HEK293 (cell line): ENCODE measurements around the gene NRP2.

Experiments used
- CTCF ChIA-PET: fragments of 350-600 bp; formaldehyde crosslinking; extraction: SDS; loops from one replicate; lab custom pipeline; 2021; ENCODE audit warnings: antibody characterized with exemption; lab: Yijun Ruan, JAX
- POLR2A ChIA-PET: fragments of 300-600 bp; formaldehyde crosslinking; extraction: SDS; loops from one replicate; lab custom pipeline; 2020; ENCODE audit warnings: antibody characterized with exemption, inconsistent platforms; lab: Yijun Ruan, JAX
- H3K27ac ChIP-seq: fragments of 200-500 bp; sonication (Bioruptor generic); 2 replicates; pipeline ENCODE4 v1.5.1; 2014; ENCODE audit warnings: low read depth, low read length, control low read depth, inconsistent platforms; ENCODE audit errors: extremely low read depth
- H3K36me3 ChIP-seq, 2 experiments: fragments of 200-500 bp in 1 of 2; sonication (Bioruptor generic) in 1 of 2; 1 replicate in 1 of 2; 2 replicates in 1 of 2; pipeline ENCODE4 v1.5.1; 2014 to 2017; ENCODE audit warnings: inconsistent platforms in 2 of 2, low read length in 2 of 2; ENCODE audit not compliant: control insufficient read depth in 2 of 2, insufficient read depth in 1 of 2
- H3K4me1 ChIP-seq: fragments of 200-500 bp; sonication (Bioruptor generic); 2 replicates; pipeline ENCODE4 v1.5.1; 2014; ENCODE audit warnings: mild to moderate bottlenecking, low read length, inconsistent platforms; ENCODE audit not compliant: control insufficient read depth, insufficient read depth
- H3K4me3 ChIP-seq: 2 replicates; pipeline ENCODE4 v1.5.1; 2011; ENCODE audit warnings: low read depth, mild to moderate bottlenecking, control low read depth, low read length, moderate library complexity
- H3K9me3 ChIP-seq: fragments of 200-500 bp; sonication (Bioruptor generic); 2 replicates; pipeline ENCODE4 v1.5.1; 2014; ENCODE audit warnings: low read depth, low read length, inconsistent platforms; ENCODE audit not compliant: control insufficient read depth, insufficient read depth
- BCL11A ChIP-seq: fragments of 450-650 bp; formaldehyde crosslinking; IDR thresholded peaks from 2 replicates; pipeline ENCODE4 v1.5.1; 2016; ENCODE audit warnings: low read depth, missing biosample characterization, missing genetic modification characterization
- GFI1B ChIP-seq: fragments of 450-650 bp; formaldehyde crosslinking; IDR thresholded peaks from 2 replicates; pipeline ENCODE4 v1.5.1; 2016; ENCODE audit warnings: missing biosample characterization, missing genetic modification characterization
- GLI2 ChIP-seq: fragments of 450-650 bp; formaldehyde crosslinking; IDR thresholded peaks from 2 replicates; pipeline ENCODE4; 2017; ENCODE audit warnings: missing biosample characterization, missing genetic modification characterization, low read depth, borderline replicate concordance
- OVOL3 ChIP-seq: fragments of 450-650 bp; formaldehyde crosslinking; IDR thresholded peaks from 2 replicates; pipeline ENCODE4 v1.5.1; 2016; ENCODE audit warnings: missing biosample characterization, missing genetic modification characterization
- PRDM4 ChIP-seq: fragments of 450-650 bp; formaldehyde crosslinking; IDR thresholded peaks from 2 replicates; pipeline ENCODE4 v1.5.1; 2017; ENCODE audit warnings: missing biosample characterization, missing genetic modification characterization
- PRDM6 ChIP-seq: fragments of 450-650 bp; formaldehyde crosslinking; IDR thresholded peaks from 2 replicates; pipeline ENCODE4 v1.5.1; 2017; ENCODE audit warnings: missing biosample characterization, missing genetic modification characterization
- REPIN1 ChIP-seq: fragments of 450-650 bp; formaldehyde crosslinking; IDR thresholded peaks from 2 replicates; pipeline ENCODE4 v1.5.1; 2017; ENCODE audit warnings: missing biosample characterization, missing genetic modification characterization, low read depth
- SP7 ChIP-seq: fragments of 450-650 bp; formaldehyde crosslinking; IDR thresholded peaks from 2 replicates; pipeline ENCODE4 v1.5.1; 2016; ENCODE audit warnings: missing biosample characterization, missing genetic modification characterization
- TRIM28 ChIP-seq: IDR thresholded peaks from 2 replicates; pipeline ENCODE4 v1.6.1; 2011; ENCODE audit warnings: low read length, control low read depth, borderline replicate concordance
- ZBTB7A ChIP-seq: fragments of 450-650 bp; formaldehyde crosslinking; IDR thresholded peaks from 2 replicates; pipeline ENCODE4 v1.5.1; 2016; ENCODE audit warnings: low read depth, missing biosample characterization, missing genetic modification characterization
- ZFP69B ChIP-seq: fragments of 450-650 bp; formaldehyde crosslinking; IDR thresholded peaks from 2 replicates; pipeline ENCODE4 v1.5.1; 2016; ENCODE audit warnings: missing biosample characterization, missing genetic modification characterization
- ZNF10 ChIP-seq: fragments of 450-650 bp; formaldehyde crosslinking; IDR thresholded peaks from 2 replicates; pipeline ENCODE4 v1.5.1; 2017; ENCODE audit warnings: missing biosample characterization, missing genetic modification characterization
- ZNF112 ChIP-seq: fragments of 450-650 bp; formaldehyde crosslinking; IDR thresholded peaks from 2 replicates; pipeline ENCODE4 v1.5.0; 2017; ENCODE audit warnings: missing biosample characterization, missing genetic modification characterization
- ZNF155 ChIP-seq: fragments of 450-650 bp; formaldehyde crosslinking; IDR thresholded peaks from 2 replicates; pipeline ENCODE4 v1.5.1; 2016; ENCODE audit warnings: missing biosample characterization, missing genetic modification characterization
- ZNF221 ChIP-seq: fragments of 450-650 bp; formaldehyde crosslinking; IDR thresholded peaks from 2 replicates; pipeline ENCODE4 v1.5.1; 2017; ENCODE audit warnings: missing biosample characterization, missing genetic modification characterization, borderline replicate concordance
- ZNF266 ChIP-seq: fragments of 450-650 bp; formaldehyde crosslinking; IDR thresholded peaks from 2 replicates; pipeline ENCODE4 v1.5.1; 2016; ENCODE audit warnings: missing biosample characterization, missing genetic modification characterization, low read depth
- ZNF302 ChIP-seq: fragments of 450-650 bp; formaldehyde crosslinking; IDR thresholded peaks from 2 replicates; pipeline ENCODE4 v1.5.1; 2016; ENCODE audit warnings: missing biosample characterization, missing genetic modification characterization, low read depth
- ZNF350 ChIP-seq: fragments of 450-650 bp; formaldehyde crosslinking; IDR thresholded peaks from 2 replicates; pipeline ENCODE4 v1.5.0; 2017; ENCODE audit warnings: missing biosample characterization, mild to moderate bottlenecking, missing genetic modification characterization
- ZNF37A ChIP-seq: fragments of 450-650 bp; IDR thresholded peaks from 2 replicates; pipeline ENCODE4 v1.5.1; 2018; ENCODE audit warnings: missing biosample characterization, missing genetic modification characterization
- ZNF404 ChIP-seq: fragments of 450-650 bp; formaldehyde crosslinking; IDR thresholded peaks from 2 replicates; pipeline ENCODE4 v1.5.1; 2017; ENCODE audit warnings: missing biosample characterization, missing genetic modification characterization
- ZNF596 ChIP-seq: fragments of 450-650 bp; IDR thresholded peaks from 2 replicates; pipeline ENCODE4 v1.5.0; 2018; ENCODE audit warnings: missing biosample characterization, mild to moderate bottlenecking, missing genetic modification characterization, moderate library complexity
- ZNF639 ChIP-seq: fragments of 450-650 bp; formaldehyde crosslinking; IDR thresholded peaks from 2 replicates; pipeline ENCODE4 v1.5.1; 2016; ENCODE audit warnings: missing biosample characterization, missing genetic modification characterization
- ZNF677 ChIP-seq: fragments of 450-650 bp; IDR thresholded peaks from 2 replicates; pipeline ENCODE4 v1.5.0; 2018; ENCODE audit warnings: missing biosample characterization, mild to moderate bottlenecking, missing genetic modification characterization, moderate library complexity
- ZNF701 ChIP-seq: fragments of 450-650 bp; formaldehyde crosslinking; IDR thresholded peaks from 2 replicates; pipeline ENCODE4 v1.5.1; 2016; ENCODE audit warnings: missing biosample characterization, missing genetic modification characterization
- ZNF843 ChIP-seq: fragments of 450-650 bp; formaldehyde crosslinking; IDR thresholded peaks from 2 replicates; pipeline ENCODE4 v1.5.1; 2016; ENCODE audit warnings: missing biosample characterization, missing genetic modification characterization

NRP2 gene

DNA sequence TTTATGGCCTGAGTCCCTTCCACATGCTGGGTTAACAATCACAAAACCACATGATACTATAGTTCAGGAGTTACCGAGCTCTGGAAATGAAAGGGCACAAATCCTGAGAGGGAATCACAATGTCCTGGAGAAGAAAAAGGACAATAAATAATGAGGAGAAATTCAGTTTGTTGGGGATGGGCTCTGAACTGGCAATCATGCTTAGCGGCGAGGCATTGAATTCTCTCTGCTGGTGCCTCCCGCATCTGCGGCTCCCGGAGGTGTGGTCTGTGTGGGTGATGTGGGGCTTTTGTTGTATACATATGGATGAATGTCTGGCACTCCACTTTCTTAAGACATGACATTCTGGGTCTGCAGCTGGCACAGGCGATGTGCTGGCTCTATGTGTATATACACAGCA is 46.1 kb downstream of the NRP2 start:
- H3K36me3 ChIP-seq: peaks cover 0 to 62% of the 10 kb centered on the region in 2 experiments; a peak in 1 of 3 replicates
- TF ChIP-seq ZNF266 (tag by site-specific recombination) (no peak), ZFP69B (no peak), ZNF350 (tag by site-specific recombination) (no peak), ZNF221 (no peak), ZNF37A (tag by site-specific recombination) (no peak), OVOL3 (tag by site-specific recombination) (no peak), ZNF677 (tag by site-specific recombination) (no peak), REPIN1 (tag by site-specific recombination) (no peak), ZBTB7A (tag by site-specific recombination) (no peak), ZNF112 (tag by site-specific recombination) (no peak), TRIM28 (no peak), ZNF404 (tag by site-specific recombination) (no peak), ZNF843 (tag by site-specific recombination) (no peak), SP7 (tag by site-specific recombination) (no peak)
- TF ChIP-seq, all 188 proteins: peak for 0
- Histone ChIP-seq H3K9me3 (no peaks in the 10 kb centered on the region), H3K27ac (no peak overlapping the region), H3K4me1 (no peaks in the 10 kb centered on the region), H3K4me3 (no peak overlapping the region)
- ChIA-PET CTCF (no interaction called here), POLR2A (no interaction called here)

DNA sequence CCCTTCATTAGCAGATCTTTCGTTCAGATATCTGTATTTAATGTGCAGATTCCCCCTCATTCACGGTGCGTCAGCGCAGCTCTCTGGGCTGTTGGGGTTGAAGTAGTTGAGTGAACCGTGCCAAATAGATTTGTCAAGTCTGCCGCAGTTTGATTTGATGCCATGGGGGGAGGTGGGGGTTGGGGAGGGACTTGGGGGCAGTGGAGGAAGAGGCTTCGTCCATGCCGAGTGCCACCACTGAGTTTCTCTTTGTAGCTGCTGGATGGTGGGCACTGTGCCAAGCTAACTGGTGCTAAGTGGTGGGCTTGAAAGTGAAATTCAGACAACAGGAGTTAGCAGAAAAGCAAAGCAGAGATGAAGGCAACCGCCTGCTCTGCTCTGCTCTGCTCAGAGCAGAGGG is 47.9 kb downstream of the NRP2 start:
- no peak for TF ChIP-seq ZNF266 (tag by site-specific recombination)
- TF ChIP-seq ZNF639: no peak
- TF ChIP-seq ZNF701: no peak
- no peak for TF ChIP-seq ZNF221
- no peak for TF ChIP-seq PRDM4 (tag by site-specific recombination)
- no peak for TF ChIP-seq ZNF302 (tag by site-specific recombination)
- TF ChIP-seq PRDM6 (tag by site-specific recombination): no peak
- no peak for TF ChIP-seq ZNF112 (tag by site-specific recombination)
- no peak for TF ChIP-seq BCL11A (tag by site-specific recombination)
- TF ChIP-seq ZFP69B: no peak
- TF ChIP-seq GFI1B (tag by site-specific recombination): no peak
- no peak for TF ChIP-seq ZNF596 (tag by site-specific recombination)
- TF ChIP-seq ZNF155 (tag by site-specific recombination): no peak
- no peak for TF ChIP-seq ZNF10 (tag by site-specific recombination)
- TF ChIP-seq GLI2 (tag by site-specific recombination): no peak
- POLR2A ChIA-PET: no interaction called here
- Histone ChIP-seq H3K36me3 (peaks cover 0 to 54% of the 10 kb centered on the region in 2 experiments; a peak in 1 of 3 replicates), H3K27ac (no peak overlapping the region), H3K4me1 (no peaks in the 10 kb centered on the region), H3K4me3 (no peak overlapping the region), H3K9me3 (no peaks in the 10 kb centered on the region)
- CTCF ChIA-PET: interaction anchor here (1.3 kb wide), 1 partner anchor 9 kb away, joined by 3 read pairs; no protein-coding TSS in a partner anchor
